ENCODE results near the gene FUT7.
"Not testable (repeated sequence)": the region's sequence is repeated elsewhere in the genome, so short reads cannot be mapped to it uniquely, and the experiment has no call there.

FUT7 gene

DNA sequence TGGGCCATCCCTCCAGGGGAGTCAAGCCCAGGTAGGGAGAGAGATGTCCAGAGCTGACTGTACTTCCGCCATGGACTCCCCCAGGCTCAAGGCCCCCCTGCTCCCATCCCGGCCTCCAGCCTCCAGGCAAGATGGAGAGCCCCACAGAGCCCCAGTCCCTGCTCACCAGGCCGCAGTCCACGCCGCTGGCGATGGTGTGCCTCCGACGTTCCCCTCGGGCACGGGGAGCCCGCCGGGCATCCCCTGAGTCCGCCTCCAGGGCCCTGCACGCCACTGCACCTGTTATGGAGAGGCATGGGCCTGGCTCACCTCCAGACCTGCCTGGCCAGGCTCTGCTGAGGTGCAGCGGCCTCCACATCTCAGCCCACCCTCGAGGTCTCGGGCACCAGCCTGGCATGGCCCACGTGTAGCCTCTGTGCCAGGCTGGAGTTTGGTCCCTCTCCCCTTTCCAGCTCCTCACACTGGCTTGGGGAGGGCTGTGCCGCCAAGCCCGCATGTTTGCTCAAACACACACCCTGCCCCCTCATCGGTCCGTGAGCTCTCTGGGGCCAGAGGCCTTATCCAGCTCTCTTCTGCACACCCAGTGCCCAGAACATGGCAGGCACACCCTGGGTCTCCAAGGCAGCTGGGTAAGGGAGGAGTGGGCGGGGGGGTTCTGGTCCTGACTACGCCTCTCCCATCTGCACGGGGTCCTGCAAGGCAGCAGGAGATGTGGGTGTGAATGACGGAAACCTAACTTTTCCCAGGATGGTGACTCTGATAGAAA lies 34.4 kb upstream of the FUT7 start:
- no peak for DNase-seq (ENCODE audit: low spot score)

DNA sequence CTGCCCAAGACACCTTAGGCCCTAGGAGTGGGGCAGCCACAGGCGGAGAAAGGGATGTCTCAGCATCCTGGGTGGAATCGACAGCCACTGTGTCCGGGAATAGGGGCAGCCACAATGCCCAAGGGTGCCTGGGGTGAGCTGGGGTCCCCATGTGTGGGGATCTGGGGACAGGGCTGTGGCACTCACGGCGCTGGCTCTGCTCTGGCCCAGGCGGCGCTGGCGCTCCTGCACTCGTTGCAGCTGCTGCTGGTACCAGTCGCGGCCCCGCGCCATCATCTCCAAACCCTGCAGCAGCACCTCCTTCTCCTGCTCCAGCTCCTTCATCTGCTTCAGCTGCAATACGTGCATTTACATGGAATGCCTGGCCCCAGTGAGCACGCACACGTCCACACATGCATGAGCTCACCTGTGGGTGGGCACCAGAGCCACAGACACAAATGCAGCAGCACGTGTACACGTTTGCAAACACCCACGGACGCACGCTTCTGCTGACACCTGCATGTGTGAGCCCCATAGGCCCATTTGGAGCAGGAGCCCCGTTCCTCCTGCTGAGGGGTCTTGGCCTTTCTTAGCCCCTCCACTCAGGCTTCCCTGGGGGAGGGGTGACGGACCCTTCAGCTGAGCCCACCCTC lies 33.6 kb upstream of the FUT7 start:
- no peak for DNase-seq (ENCODE audit: low spot score)

DNA sequence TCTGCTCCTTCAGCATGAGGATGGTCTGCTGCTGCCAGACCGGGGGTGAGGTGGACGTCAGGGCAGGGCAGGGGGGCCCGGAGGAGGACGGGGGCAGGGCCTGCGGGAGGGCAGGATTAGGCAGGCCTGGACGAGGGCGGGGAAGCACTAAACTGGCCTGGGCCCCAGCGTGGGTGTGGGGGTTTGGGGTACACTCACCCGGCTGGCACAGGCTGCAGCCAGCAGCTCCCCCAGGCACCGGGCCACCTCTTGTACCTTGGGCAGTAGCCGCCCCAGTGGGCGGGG lies 32.9 kb upstream of the FUT7 start:
- DNase-seq (ENCODE audit: low spot score), result no peak

DNA sequence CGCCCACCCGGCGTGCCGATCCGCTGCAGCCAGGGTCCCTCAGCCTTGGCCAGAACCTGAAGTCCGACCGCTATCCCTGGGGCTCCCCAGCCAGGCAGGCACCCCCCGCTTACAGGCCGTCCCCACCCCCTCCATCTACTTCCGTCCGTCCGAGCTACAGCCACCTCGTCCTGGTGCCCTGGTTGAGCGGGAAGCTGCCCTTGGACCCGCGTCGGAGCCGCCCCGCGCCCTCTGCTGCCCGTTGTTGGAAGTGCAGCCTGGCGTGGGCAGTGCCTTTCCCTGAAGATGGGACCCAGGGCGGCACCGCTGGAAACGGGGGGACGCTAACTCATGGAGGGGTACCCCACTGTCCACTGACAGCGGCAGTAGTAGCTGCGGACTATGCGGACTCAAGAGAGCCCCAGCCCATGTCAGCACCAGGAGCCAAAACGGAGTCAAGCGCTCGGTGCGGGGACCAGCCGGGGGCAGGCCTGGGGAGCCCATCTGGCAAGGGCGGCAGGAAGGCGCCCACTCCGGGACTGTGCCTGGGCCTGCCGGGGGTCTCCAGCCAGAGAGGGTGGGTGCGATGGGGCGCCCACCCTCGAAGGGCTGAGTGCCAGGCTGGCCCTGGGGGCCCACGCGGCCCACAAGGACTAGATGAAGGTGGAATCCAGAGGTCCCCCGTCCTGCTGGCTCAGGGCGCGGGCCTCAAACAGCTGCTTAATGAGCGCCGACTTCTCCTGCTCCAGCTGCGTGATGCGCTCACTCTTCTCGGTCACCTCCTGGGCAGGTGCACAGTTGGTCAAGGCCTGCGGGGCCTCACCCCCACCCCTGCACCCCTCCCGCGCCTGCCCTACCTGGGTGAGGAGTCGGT lies 32.4 kb upstream of the FUT7 start:
- peak; percentile 69 for DNase-seq (ENCODE audit: low spot score)

DNA sequence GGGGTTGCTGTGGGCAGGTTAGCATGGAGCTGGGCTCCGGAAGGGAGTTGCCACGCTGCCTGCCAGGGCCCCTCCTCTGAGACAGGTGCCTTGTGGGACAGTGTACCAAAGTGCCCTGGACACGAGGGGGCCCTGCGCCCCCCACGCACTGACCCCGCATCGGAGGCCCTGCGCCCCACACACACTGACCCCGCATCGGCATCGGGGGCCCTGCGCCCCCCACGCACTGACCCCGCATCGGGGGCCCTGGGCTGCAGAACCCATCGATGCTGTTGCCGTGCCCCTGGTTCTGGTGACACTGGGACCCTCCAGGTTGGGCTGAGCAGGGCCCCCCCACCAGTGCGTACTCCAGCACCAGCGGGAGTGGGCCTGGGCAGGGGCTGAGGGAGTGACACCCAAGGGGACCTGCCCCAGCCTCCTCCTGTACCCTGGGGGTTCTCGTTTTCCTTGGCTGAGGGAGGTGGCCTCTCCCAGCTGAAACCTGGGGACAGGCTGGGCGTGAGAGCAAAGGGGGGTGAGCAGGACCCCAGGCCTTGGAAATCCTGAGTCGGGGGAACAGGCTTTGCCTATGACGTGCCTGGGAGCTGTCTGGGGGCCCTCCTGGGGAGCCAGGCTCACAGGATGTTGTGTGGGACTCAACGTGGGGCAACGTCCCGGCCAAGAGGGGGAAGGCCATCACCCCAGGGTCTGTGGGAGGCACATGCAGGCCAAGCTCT lies 31.6 kb upstream of the FUT7 start:
- no peak for DNase-seq (ENCODE audit: low spot score)

DNA sequence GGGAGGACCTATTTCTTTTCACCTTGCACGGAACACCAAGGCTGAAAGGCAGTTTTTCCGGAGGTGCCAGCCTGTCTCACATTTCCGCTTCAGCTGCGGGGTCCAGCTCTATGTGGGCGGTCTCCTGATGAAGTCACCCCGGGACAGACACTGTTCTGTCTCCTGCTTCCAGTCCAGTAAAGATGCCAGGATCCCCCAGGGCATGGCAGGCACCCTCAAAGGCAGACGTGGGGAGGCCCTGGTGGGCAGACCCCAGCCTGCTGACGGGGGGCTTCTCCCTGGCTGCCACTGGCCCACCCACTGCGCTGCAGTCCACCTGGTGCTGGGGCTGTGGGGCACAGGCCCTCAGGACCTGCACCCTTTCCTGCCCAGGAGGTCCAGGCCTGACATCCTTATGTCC lies 30.9 kb upstream of the FUT7 start:
- DNase-seq (ENCODE audit: low spot score), result not testable (repeated sequence)

DNA sequence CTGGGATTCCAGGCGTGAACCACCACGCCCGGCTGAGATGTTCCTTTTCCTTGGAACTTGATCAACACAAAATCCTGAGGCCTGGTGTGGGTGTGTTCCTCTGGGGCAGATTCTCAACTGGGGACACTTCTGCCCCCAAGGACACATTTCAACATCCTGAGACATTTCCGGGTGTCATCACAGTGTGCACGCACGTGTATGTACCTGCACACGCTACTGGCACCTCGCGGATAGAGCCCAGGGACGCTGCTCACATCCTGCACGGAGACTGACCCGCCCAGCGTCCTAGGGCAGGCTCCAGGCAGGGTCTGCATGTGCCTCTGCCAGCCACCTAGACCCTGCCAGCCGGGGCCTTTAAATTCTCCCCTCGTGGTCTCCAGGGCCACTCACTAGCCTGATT lies 30.5 kb upstream of the FUT7 start:
- DNase-seq (ENCODE audit: low spot score), result no peak

DNA sequence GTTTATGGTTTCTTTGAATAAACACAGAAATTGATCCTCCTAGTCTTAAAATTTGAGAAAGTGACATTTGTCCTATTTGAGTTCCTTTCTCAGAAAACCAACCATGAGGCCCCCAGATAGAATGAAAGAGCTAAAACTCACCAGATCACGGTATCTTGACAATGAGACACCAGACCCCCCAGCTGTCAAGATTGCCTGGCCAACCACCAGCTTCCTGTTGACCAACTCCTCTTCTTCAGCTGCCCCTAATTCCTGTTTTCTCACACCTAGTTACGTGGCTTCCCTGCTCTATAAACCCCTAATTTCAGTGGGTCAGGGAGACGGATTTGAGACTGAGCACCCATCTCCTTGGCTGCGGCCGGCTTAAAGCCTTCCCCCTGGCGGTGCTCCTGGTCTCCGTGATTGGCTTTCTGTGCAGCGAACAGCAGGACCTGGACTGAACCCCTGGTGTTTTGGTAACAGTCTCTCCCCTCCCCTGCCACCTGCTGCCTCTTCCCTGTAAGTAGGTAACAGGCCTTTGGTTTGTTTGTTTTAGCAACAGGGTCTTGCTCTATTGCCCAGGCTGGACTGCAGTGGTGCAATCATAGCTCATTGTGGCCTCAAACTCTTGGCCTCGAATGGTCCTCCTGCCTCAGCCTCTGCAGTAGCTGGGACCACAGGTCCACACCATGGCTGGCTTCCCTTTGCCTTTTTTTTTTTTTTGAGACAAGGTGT lies 26.8 kb upstream of the FUT7 start:
- DNase-seq (ENCODE audit: low spot score), result no peak

DNA sequence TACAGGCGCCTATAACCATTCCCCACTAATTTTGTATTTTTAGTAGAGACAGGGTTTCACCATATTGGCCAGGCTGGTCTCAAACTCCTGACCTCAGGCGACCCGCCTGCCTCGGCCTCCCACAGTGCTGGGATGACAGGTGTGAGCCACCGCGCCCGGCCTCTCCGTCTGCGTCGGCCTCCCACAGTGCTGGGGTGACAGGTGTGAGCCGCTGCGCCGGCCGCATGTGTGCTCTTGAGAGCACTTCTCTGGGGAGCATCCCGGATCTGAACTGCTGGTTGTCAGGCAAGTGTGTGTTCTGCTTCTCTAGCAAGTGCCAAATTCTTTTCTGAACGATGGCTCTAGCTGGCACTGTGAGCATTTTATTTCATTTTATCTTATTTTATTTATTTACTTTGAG lies 25.7 kb upstream of the FUT7 start:
- no peak for DNase-seq (ENCODE audit: low spot score)

DNA sequence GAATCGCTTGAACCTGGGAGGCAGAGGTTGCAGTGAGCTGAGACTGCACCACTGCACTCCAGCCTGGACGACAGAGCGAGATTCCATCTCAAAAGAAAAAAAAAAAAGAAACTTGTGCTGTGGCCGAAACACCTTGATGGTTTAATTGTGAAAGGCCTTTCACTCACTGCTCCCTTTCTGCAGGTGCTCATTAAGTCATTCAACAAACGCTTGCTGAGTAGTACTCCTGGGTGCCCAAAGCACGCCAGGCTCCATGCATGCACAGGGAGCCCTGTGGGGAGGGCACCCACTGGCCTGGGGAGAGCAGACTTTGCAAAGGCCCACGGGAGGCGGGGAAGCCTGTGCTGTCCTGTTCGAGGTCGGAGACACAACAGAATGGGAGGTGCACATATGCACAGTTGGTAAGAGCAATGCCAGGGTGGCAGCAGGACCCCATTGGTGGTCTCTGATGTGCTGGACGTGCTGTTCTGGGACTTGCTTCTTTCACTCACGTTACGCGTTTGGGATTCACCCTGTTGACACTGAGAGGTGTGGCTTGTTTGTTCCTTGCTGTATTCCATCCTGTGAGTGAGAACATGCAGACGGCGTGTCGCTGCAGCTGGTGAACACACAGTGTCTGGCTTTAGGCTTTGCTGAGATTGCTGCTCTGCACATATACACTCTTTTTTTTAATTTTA lies 25.0 kb upstream of the FUT7 start:
- DNase-seq (ENCODE audit: low spot score), result no peak

DNA sequence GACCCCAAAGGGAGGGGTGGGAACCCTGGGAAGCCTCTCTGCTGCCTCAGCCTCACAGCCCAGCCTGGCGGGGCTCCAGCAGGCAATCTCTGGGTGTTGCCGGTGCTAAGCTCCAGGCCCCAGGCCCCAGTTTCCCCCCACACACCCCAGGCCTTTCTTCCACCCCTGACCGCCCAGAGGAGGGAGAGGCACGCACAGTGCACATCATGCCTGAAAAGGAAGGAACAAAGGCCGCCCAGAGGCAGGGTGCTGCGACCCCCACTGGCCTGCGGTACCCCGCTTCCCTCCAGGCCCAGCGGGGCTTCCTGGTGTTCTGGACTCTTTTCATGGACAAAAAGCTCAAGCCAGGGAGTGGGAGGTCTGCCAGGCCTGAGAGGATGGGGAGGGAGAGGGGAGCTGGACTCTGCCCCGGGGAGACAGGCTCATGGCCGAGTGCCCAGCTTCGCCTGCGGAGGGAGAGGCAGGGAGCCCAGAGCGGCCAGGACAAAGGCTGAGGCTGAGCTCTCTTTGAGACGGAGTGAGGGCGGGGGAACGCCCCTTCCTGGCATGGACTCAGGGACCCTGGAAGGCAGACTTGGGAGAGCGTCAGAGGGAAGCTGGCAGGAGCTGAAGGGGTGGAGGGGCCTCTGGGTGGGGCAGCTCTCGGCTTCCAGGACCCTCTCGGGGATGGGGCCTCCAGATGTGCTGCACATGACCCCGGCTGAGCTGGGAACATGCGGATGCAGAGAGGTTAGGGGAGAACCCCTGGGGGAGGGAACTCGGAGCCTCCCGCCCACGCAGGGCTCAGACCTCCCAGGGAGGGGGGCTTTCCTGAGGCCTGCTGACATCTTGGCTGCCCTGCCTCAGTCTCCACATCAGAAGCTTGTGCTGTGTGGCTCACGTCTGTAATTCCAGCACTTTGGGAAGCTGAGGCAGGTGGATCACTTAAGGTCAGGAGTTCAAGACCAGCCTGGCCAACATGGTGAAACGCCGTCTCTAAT lies 23.8 kb upstream of the FUT7 start:
- peak; percentile 67 for DNase-seq (ENCODE audit: low spot score)

DNA sequence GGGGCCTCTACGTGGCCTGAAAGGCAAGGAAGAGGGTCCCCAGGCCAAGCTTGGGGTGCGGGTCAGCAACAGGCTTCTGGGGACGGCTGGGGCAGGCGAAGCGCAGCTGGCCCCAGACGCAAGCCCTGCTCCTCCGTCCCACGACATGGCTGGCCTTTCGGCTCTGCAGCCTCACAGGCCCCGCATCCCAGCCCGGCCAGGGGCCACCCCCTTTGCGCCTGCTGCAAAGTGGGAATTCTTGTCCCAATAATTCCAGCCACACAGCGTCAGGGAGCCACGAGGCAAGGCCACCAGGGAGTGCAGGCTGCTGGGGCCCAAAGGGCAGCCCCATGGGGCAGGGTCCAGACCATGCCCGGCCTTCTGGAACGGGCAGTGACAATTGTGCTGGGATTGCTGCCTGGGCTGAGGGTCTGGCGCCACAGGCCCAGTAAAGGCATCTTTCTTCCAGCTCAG lies 23.1 kb upstream of the FUT7 start:
- DNase-seq (ENCODE audit: low spot score), result no peak

DNA sequence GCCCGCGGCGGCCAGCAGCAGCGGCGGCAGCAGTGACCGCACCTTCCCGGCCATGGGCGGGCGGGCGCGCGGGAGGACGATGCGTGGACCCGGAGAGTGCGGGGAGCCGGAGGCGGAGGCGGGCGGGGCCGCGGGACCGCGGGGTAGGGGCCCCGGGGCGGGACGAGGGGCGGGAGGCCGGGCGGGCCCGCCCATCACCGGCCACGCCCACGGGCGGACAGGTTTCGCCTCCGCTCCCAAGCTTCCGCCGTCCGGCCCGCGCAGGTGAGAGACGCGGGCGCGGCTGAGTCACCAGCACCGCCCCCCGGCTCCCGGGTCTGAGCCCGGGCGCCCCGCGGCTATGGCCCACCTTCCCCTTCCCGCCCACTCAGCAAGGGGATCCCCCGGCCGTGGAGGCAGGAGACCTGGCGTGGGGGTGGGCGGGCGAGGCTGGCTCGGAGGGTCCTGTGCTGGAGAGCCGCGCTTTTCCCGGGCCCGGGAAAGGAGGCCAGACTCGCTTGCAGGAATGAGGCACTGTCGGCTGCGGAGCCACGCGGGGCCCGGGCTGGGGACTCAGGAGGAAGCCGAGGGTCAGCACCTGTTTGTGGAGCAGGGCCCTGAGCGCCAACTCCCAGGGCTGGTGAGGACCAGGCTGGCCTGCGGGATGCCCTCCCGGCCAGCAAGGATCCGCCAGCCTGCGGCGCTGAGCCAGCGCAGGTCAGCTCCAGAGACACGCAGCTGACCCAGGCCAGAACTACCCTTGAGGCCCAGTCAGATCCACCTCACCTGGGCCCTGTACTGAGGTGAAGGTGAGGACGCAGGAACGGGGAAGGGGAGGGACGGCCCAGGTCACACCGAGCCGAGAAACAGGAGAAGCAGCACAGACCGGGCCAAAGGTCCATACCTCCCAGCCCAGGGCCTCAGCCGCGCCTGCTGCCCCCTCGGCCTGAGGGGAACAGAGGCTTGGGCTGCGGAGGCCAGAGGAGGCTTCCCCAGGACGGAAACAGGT lies 22.4 kb upstream of the FUT7 start, which contains the start of gene ENTPD2:
Gene ENTPD2 (minus strand): TSS at position 118 of the 988 bp plus-strand sequence. CDS start 64 bp downstream, at position 54.
- no peak for DNase-seq (ENCODE audit: low spot score)

DNA sequence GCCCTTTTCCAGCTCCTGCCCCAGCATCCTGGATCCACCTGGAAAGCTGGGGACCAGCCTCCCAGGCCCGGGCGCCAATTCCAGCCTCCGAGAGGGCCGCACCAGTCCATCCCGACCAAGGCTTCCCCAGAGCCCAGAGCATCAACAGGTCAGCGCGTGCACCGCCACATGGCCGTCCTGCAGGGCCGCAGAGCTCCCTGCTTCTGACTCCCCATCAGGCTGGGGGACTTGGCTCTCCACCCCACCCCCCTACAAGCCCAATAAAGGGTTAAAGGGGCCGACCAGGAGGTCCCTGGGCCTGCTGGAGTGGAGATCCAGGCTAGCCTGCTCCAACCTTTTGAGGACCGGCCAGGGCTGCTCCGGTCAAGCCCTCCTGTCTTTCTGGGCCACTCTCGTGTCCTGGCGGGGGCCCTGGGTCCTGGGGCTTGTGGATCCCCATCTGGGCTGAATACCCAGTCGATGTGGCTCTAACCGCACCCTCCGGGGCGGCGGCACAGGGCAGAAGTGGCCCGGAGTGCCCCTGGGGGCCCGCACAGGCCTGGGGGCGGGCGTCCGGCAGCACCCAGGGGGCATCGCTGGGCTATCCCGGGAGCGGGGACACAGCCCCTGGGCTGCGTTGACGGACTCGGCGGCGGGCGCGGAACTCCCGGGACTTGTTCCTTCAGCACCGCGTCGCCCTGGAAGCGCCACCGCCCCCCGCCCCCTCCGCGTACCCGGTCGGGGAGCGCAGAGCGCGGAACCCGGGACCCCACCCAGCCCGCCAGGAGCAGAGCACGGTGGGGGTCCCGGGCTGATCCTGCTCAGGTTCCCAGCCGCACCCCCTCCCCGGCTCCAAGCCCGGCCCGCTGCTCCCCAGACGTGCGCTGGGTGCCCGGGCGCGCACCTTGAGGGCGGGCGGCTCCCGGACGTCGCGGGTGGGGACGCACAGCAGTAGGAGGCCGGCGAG lies 21.4 kb upstream of the FUT7 start:
- no peak for DNase-seq (ENCODE audit: low spot score)

DNA sequence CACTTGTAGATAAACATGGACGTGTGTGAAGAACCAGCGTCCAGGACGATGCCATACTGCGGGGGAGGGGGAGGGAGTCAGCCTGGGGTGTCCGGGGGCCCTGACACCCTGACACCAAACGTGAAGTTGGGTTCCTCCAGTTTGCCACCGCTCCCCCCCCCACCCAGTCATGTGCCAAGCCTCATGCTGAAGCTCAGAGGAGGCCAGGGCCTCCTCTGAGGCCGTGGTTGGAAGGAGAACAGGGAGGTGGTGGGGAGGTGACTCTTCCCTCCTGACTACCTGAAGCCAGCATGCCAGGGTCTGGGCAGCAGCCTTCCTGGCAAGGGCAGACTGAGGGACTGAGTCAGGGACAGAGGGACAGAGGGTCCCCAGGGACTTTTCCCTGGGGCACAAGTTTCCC lies 20.4 kb upstream of the FUT7 start:
- no peak for DNase-seq (ENCODE audit: low spot score)

DNA sequence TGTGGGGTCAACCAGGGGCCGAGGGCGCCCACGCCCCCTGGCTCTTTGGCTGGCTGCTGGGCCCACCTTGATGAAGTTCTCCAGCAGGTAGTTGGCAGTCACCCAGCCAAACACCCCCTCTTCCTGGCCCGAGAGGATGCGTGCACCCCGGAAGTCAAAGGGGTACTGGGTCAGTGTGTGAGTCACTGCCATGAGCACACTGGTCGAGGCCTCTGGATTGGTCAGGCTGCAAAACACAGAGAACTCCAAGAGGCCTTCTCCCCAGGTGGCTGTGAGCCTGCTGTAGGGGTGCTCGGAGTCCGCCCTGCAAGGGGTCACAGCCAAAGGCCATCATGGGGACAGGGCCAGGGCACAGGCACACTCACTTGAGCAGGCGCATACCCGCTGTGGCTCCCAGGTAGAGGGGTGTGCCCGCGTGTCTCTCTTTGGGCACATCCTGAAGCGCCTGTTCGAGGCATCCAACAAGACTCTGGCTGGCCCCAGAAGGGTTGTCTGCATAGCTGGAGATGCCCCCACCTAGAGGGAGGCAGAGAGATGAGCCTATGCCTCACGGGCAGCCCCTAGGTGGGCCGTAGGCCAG lies 19.3 kb upstream of the FUT7 start:
- no peak for DNase-seq (ENCODE audit: low spot score)

DNA sequence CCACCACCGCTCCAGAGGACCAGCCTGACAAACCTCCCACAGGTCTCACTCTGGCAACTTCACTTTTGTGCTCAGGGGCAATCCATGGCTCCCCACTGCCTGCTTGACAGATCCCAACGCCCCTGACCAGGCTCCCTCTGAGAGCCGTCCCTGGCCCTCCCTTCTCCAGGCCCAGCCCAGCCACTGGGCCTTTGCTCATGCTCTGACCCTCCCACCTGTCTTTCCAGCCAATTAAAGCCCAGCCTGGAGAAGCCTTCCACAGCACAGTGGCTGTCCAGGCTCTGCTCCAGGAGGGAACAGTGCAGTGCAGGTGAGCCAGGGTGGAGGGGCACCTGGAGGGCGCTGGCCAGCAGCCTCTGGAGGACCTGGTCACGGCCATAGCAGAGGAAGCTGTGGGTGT lies 18.7 kb upstream of the FUT7 start:
- DNase-seq (ENCODE audit: low spot score), result no peak
